ENCODE measurements around the gene WDR64. TPM values are rescaled to one million over a fixed set of nuclear protein-coding genes. Genes with fewer than 3 reads are reported as not detected.

Gene WDR64
- total RNA-seq, 1 donor from 2014 or later = not detected

GRCh38 chr1:241632987-241633386, 19.1 kb upstream of the WDR64 start:
- H3K36me3 ChIP-seq (ENCODE audit: control insufficient read depth, insufficient read depth, low read length) = no peaks in the 10 kb centered on the region
- no peak for TF ChIP-seq CTCF (IDR thresholded peaks at IDR 0.05; ENCODE audit: insufficient read depth, low read length, poor library complexity, severe bottlenecking)
- DNase-seq (ENCODE audit: low read depth) = no peak
- no peaks in the 10 kb centered on the region for H3K27me3 ChIP-seq (ENCODE audit: control insufficient read depth, insufficient read depth, low read length)
- H3K4me3 ChIP-seq (ENCODE audit: low read depth, low read length) = no peak overlapping the region

DNA sequence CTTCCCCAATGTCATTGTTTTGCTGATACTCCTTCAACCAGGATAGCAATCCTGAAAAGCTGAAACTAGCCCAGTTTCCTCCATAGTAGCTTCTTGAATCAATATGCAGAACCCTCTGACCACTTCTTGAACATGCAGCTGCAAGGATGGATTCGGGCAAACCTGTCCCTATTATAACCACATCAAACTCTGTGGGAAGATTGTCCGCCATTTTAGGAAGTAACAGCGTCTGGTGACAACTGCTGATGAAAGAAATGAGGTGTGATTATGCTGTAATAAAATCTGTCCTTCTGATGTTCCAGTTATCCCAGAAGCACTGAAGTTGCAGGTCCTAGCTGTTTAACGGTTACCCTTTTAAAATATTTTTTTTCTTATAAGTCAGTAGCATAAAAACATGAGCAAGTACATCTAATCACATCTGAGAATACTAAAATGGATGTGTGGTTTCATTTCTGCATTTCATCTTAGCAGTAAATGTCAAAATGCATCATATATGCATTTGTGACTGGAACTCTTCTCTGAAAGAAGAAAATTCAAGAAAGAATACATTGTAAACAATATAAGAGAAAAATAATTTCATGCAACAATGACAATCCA, 16.4 kb upstream of the WDR64 start:
- TF ChIP-seq CTCF (IDR thresholded peaks at IDR 0.05; ENCODE audit: insufficient read depth, low read length, poor library complexity, severe bottlenecking) = no peak
- Histone ChIP-seq H3K27me3 (ENCODE audit: control insufficient read depth, insufficient read depth, low read length) (no peaks in the 10 kb centered on the region), H3K4me3 (ENCODE audit: low read depth, low read length) (no peak overlapping the region), H3K36me3 (ENCODE audit: control insufficient read depth, insufficient read depth, low read length) (no peaks in the 10 kb centered on the region)
- DNase-seq (ENCODE audit: low read depth) = no peak

DNA sequence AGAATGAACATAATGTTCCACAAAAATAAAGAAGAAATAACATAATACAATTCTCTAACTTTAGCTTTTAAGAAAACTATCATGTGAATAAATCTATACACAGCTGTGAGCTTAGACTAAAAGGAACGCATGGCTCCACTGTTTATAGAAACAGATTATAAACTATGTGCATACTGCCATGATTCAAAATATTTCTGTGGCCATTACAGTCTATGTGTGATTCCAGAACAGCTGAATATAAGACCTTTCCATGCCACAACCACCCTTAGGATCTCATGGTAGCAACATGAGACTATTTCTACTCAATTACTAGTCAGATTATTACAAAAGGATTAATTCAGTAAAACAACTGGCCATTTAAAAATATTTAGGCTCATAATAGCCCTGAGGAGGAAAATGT, 15.8 kb upstream of the WDR64 start:
- Histone ChIP-seq H3K4me3 (ENCODE audit: low read depth, low read length) (no peak overlapping the region), H3K36me3 (ENCODE audit: control insufficient read depth, insufficient read depth, low read length) (no peaks in the 10 kb centered on the region), H3K27me3 (ENCODE audit: control insufficient read depth, insufficient read depth, low read length) (no peaks in the 10 kb centered on the region)
- TF ChIP-seq CTCF (IDR thresholded peaks at IDR 0.05; ENCODE audit: insufficient read depth, low read length, poor library complexity, severe bottlenecking) = no peak
- no peak for DNase-seq (ENCODE audit: low read depth)

DNA sequence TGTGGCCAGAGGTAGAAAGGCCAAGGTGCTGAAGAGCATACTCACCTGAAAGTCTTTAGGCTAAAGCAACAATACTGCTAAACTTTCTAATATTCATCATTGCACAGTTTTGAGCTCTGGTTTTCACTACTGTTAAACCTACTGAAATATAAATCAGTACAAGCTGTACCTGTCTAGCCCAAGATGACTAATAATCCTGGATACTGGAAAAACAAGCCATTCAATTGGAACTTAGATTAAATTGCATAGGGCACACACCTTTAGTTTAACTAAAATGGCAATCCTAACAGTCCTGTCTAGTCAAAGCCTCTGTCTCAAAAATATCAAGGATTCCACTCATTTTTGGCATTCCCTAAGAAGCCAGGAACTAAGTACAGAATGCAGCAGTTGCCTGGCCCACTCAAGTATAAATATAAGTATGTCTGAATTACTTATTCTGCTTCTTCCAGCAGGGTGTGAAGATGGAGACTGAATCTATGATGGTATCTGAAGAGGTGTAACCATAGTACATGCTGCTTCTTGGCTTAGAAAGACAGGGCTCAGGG, 15.0 kb upstream of the WDR64 start:
- Histone ChIP-seq H3K36me3 (ENCODE audit: control insufficient read depth, insufficient read depth, low read length) (no peaks in the 10 kb centered on the region), H3K27me3 (ENCODE audit: control insufficient read depth, insufficient read depth, low read length) (no peaks in the 10 kb centered on the region), H3K4me3 (ENCODE audit: low read depth, low read length) (no peak overlapping the region)
- no peak for DNase-seq (ENCODE audit: low read depth)
- TF ChIP-seq CTCF (IDR thresholded peaks at IDR 0.05; ENCODE audit: insufficient read depth, low read length, poor library complexity, severe bottlenecking) = no peak

DNA sequence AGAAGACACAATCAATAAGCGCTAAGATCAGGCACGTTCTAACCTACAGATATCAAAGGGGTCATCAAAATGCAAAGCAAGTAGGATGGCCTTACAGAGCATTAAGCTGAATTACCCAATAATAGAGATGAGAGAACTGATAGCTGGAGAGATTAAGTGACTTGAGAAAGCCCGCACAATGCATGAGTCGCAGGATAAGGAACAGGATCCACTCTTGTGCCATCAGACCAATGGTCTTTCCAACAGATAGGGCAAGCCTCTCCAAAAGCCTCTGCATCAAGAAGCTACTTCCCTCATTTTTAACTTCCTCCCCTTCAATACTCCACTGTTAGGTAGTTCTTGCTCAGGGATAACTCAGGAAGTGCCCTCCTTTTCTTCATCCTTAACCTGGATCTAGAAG, 14.5 kb upstream of the WDR64 start:
- no peak for TF ChIP-seq CTCF (IDR thresholded peaks at IDR 0.05; ENCODE audit: insufficient read depth, low read length, poor library complexity, severe bottlenecking)

More for the DNA sequence above, 14.5 kb upstream of the WDR64 start:
- DNase-seq (ENCODE audit: low read depth) = no peak
- Histone ChIP-seq H3K36me3 (ENCODE audit: control insufficient read depth, insufficient read depth, low read length) (no peaks in the 10 kb centered on the region), H3K27me3 (ENCODE audit: control insufficient read depth, insufficient read depth, low read length) (no peaks in the 10 kb centered on the region), H3K4me3 (ENCODE audit: low read depth, low read length) (peak overlapping the region; percentile 99)
